Progenitor cell of endocrine pancreas (in vitro differentiated cells): ENCODE measurements around the gene SYT13. TPM values are rescaled to one million over a fixed set of nuclear protein-coding genes. Genes with fewer than 3 reads are reported as not detected.

Experiments used
- DNase-seq: peaks from one replicate; pipeline ENCODE4 v3.0.0; 2021; ENCODE audit warnings: low spot score; ENCODE audit not compliant: unreplicated experiment
- H3K27ac Mint-ChIP-seq: 2 replicates; pipeline ENCODE4 v1.8.0; 2021; ENCODE audit warnings: mild to moderate bottlenecking, moderate library complexity, mixed read lengths
- H3K27me3 Mint-ChIP-seq: 2 replicates; pipeline ENCODE4 v1.8.0; 2021; ENCODE audit warnings: mixed read lengths
- H3K36me3 Mint-ChIP-seq: 2 replicates; pipeline ENCODE4 v1.8.0; 2022; ENCODE audit warnings: mixed read lengths; ENCODE audit not compliant: insufficient read depth
- H3K4me1 Mint-ChIP-seq: 2 replicates; pipeline ENCODE4 v1.8.0; 2021; ENCODE audit warnings: low read depth, mixed read lengths
- H3K4me3 Mint-ChIP-seq: 2 replicates; pipeline ENCODE4 v1.8.0; 2021; ENCODE audit warnings: low read depth, mild to moderate bottlenecking, moderate library complexity, mixed read lengths
- H3K9me3 Mint-ChIP-seq: 2 replicates; pipeline ENCODE4 v1.8.0; 2021; ENCODE audit warnings: low read depth, mixed read lengths
- CTCF ChIP-seq: fragments of 200-600 bp; sonication (generic); IDR thresholded peaks from one replicate; pipeline ENCODE4 v1.5.0; 2021; ENCODE audit warnings: antibody characterized with exemption, mild to moderate bottlenecking; ENCODE audit not compliant: unreplicated experiment
- total RNA-seq: library from RNA; stranded (reverse); gene quantifications from 2 replicates; pipeline ENCODE4 v1.2.1, GENCODE V29; 2021

SYT13 gene
- total RNA-seq, 1 donor from 2014 or later, result 24.5 TPM

- Mint-ChIP-seq H3K4me3 (no peak overlapping the region), H3K27ac (peak overlapping the region; percentile 16), H3K9me3 (peaks cover 2% of the 10 kb centered on the region), H3K27me3 (peaks cover 41% of the 10 kb centered on the region), H3K4me1 (peaks cover 7% of the 10 kb centered on the region), H3K36me3 (no peaks in the 10 kb centered on the region)
- TF ChIP-seq CTCF, result no peak
- no peak for DNase-seq
Measured at GRCh38 chr11:45313171-45313865, 27.2 kb upstream of the SYT13 start.

- Mint-ChIP-seq H3K27ac (no peak overlapping the region), H3K27me3 (peaks cover 20% of the 10 kb centered on the region), H3K9me3 (peaks cover 2% of the 10 kb centered on the region), H3K36me3 (no peaks in the 10 kb centered on the region), H3K4me3 (no peak overlapping the region), H3K4me1 (peaks cover 6% of the 10 kb centered on the region)
- no peak for TF ChIP-seq CTCF
- no peak for DNase-seq
Measured at GRCh38 chr11:45305874-45306623, 19.9 kb upstream of the SYT13 start.

- no peaks in the 10 kb centered on the region for H3K9me3 Mint-ChIP-seq
- no peak for TF ChIP-seq CTCF
- peaks cover 16% of the 10 kb centered on the region for H3K27me3 Mint-ChIP-seq
- no peak for DNase-seq
- no peak overlapping the region for H3K4me3 Mint-ChIP-seq
- peaks cover 6% of the 10 kb centered on the region for H3K4me1 Mint-ChIP-seq
- H3K36me3 Mint-ChIP-seq, result no peaks in the 10 kb centered on the region
- no peak overlapping the region for H3K27ac Mint-ChIP-seq
Measured at GRCh38 chr11:45304992-45305335, 18.8 kb upstream of the SYT13 start.

- H3K27me3 Mint-ChIP-seq, result peaks cover 16% of the 10 kb centered on the region
- no peaks in the 10 kb centered on the region for H3K36me3 Mint-ChIP-seq
- H3K4me3 Mint-ChIP-seq, result no peak overlapping the region
- H3K9me3 Mint-ChIP-seq, result no peaks in the 10 kb centered on the region
- H3K4me1 Mint-ChIP-seq, result peaks cover 6% of the 10 kb centered on the region
- TF ChIP-seq CTCF, result no peak
- H3K27ac Mint-ChIP-seq, result no peak overlapping the region
- no peak for DNase-seq
Measured at GRCh38 chr11:45304111-45304991, 18.2 kb upstream of the SYT13 start.

GRCh38 chr11:45303316-45303715 lies 17.2 kb upstream of the SYT13 start:
- DNase-seq, result no peak
- Mint-ChIP-seq H3K27ac (no peak overlapping the region), H3K36me3 (no peaks in the 10 kb centered on the region), H3K9me3 (no peaks in the 10 kb centered on the region), H3K4me1 (peaks cover 6% of the 10 kb centered on the region), H3K27me3 (peaks cover 16% of the 10 kb centered on the region), H3K4me3 (no peak overlapping the region)
- TF ChIP-seq CTCF, result no peak
